ENCODE measurements around the gene CHMP1A. TPM values are rescaled to one million over a fixed set of nuclear protein-coding genes. Genes with fewer than 3 reads are reported as not detected.

Gene CHMP1A
- total and polyA plus RNA-seq, 9 donors = 13.2 to 76.8 (median 49.2) TPM

DNA sequence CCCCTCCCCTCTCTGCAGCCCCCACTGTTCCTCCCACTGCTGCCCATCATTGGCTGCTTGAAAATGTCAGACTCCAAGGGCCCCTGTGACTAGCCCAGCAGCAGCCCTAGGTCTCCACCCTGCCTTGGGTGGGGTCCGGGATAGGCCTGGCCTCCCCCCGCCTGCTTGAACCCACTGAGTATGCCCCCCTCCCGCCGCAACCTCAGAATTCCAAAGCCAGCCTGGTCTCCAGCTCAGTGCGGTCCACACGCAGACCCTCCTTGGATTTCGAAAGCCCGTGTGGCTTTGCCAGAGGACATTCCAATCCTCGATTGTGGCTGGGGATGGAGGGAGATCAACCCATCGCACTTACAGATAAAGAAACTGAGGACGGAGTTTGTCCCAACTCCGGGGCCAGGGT lies 37.7 kb downstream of the CHMP1A start:
- Histone ChIP-seq H3K27me3 (no peaks in the 10 kb centered on the region), H3K4me3 (no peak overlapping the region), H3K4me1 (ENCODE audit: insufficient read depth) (no peaks in the 10 kb centered on the region), H3K36me3 (no peaks in the 10 kb centered on the region), H3K9me3 (no peaks in the 10 kb centered on the region), H3K27ac (no peak overlapping the region)
- DNase-seq = no peak
- 23 to 40% (median 39%) methylated on average over 12 of the region's 12 CpGs for WGBS, 3 donors
- intact Hi-C loops (cut with DNase I) = no loop called here
- TF ChIP-seq POLR2A (IDR thresholded peaks at IDR 0.05) (no peak), EP300 (IDR thresholded peaks at IDR 0.05) (no peak), CTCF (IDR thresholded peaks at IDR 0.05) (no peak)

DNA sequence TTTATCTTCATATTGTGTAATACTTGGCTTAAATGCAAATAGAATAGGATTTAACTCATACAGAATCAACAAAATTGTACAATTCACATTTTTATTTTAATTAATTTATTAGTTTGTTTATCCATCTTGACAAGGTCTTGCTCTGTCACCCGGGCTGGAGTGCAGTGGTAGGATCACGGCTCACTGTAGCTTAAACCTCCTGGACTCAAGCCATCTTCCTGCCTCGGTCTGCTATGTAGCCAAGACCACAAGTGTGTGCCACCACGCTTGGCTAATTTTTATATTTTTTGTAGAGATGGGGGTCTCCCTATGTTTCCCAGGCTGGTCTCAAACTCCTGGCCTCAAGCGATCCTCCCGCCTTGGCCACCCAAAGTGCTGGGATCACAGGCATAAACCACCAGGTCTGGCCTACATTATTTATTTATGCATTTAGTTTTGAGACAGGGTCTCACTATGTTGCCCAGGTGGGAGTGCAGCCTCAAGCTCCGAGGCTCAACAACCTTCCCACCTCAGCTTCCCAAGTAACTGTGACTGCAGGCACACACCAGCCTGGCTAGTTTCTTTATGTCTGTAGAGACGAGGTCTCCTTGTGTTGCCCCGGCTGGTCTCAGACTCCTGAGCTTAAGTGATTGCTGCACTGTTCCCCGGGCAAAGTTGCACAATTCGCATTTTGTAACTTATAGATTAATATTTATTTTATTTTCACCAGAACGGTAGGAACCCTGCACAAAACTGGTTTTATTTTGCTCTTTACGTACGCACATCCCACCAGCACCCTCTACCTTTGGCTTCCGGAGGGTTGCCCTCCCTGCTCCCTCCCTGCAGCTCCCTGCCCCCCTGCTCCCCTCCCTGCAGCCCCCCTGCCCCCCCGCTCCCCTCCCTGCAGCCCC lies 39.2 kb downstream of the CHMP1A start:
- H3K27me3 ChIP-seq = no peaks in the 10 kb centered on the region
- intact Hi-C loops (cut with DNase I) = no loop called here
- H3K4me3 ChIP-seq = no peak overlapping the region
- H3K9me3 ChIP-seq = no peaks in the 10 kb centered on the region
- TF ChIP-seq CTCF (IDR thresholded peaks at IDR 0.05) (no peak), EP300 (IDR thresholded peaks at IDR 0.05) (no peak), POLR2A (IDR thresholded peaks at IDR 0.05) (no peak)
- H3K36me3 ChIP-seq = no peaks in the 10 kb centered on the region
- H3K27ac ChIP-seq = no peak overlapping the region
- H3K4me1 ChIP-seq (ENCODE audit: insufficient read depth) = no peaks in the 10 kb centered on the region
- 40 to 49% (median 41%) methylated on average over 15 to 16 of the region's 16 CpGs for WGBS, 3 donors
- no peak for DNase-seq

GRCh38 chr16:89617036-89617435 lies 40.5 kb downstream of the CHMP1A start:
- no peak overlapping the region for H3K27ac ChIP-seq
- H3K9me3 ChIP-seq = no peaks in the 10 kb centered on the region
- intact Hi-C loops (cut with DNase I) = no loop called here
- DNase-seq = no peak
- WGBS, 3 donors = 57 to 65% (median 62%) methylated on average over 6 of the region's 6 CpGs
- H3K4me1 ChIP-seq (ENCODE audit: insufficient read depth) = no peaks in the 10 kb centered on the region
- H3K27me3 ChIP-seq = no peaks in the 10 kb centered on the region
- no peak overlapping the region for H3K4me3 ChIP-seq
- H3K36me3 ChIP-seq = no peaks in the 10 kb centered on the region
- no peak for TF ChIP-seq CTCF (IDR thresholded peaks at IDR 0.05)

DNA sequence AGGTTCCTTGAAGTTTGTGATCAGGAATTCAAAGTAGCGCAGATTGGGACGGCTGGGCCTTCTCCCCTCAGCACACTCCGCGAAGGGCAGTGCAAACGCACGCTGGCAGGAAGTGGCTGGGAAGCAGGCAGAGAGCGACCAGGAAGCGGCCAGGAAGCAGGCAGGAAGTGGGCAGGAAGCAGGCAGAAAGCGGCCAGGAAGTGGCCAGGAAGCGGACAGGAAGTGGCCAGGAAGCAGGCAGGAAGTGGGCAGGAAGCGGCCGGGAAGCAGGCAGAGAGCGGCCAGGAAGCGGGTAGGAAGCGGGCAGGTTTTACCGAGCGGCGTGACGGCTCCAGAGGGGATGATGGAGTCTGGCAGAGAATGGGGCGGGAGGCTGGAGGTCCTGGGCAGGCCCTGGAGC lies 40.9 kb downstream of the CHMP1A start:
- no peaks in the 10 kb centered on the region for H3K36me3 ChIP-seq
- H3K9me3 ChIP-seq = no peaks in the 10 kb centered on the region
- no peak overlapping the region for H3K4me3 ChIP-seq
- intact Hi-C loops (cut with DNase I) = no loop called here
- no peak for TF ChIP-seq CTCF (IDR thresholded peaks at IDR 0.05)
- TF ChIP-seq EP300 (IDR thresholded peaks at IDR 0.05) = no peak
- TF ChIP-seq POLR2A (IDR thresholded peaks at IDR 0.05) = no peak
- DNase-seq = no peak
- no peaks in the 10 kb centered on the region for H3K4me1 ChIP-seq (ENCODE audit: insufficient read depth)
- H3K27me3 ChIP-seq = no peaks in the 10 kb centered on the region
- 81 to 82% (median 81%) methylated on average over 20 of the region's 20 CpGs for WGBS, 3 donors
- H3K27ac ChIP-seq = no peak overlapping the region

Data from ovary (tissue), 9 donors.